Sigmoid colon (tissue), 4 donors: ENCODE data around the gene TMUB2.

Experiments used
- CTCF ChIP-seq, 4 experiments: fragments of 450-650 bp in 3 of 4; fragments of 200-600 bp in 1 of 4; IDR thresholded peaks; one replicate each; pipeline ENCODE4 v1.5.1; 2016 to 2019; ENCODE audit warnings: antibody characterized with exemption in 4 of 4, mild to moderate bottlenecking in 3 of 4, moderate library complexity in 2 of 4
- EP300 ChIP-seq, 4 donors: sonication (generic); formaldehyde crosslinking; IDR thresholded peaks; one replicate each; pipeline ENCODE4 v1.6.1; 2017; ENCODE audit warnings: antibody characterized with exemption in 4 of 4
- POLR2AphosphoS5 ChIP-seq, 4 donors: sonication (generic); formaldehyde crosslinking; IDR thresholded peaks; one replicate each; pipeline ENCODE4 v1.6.1; 2017; ENCODE audit warnings: antibody characterized with exemption in 4 of 4

- TF ChIP-seq CTCF (IDR thresholded peaks at IDR 0.05) (no peak), EP300 (IDR thresholded peaks at IDR 0.05) (no peak), POLR2AphosphoS5 (IDR thresholded peaks at IDR 0.05) (no peak)
Observed at GRCh38 chr17:44176671-44177501, 9.9 kb upstream of the TMUB2 start.
